ENCODE data around the gene EXOSC7.

The EXOSC7 gene

GRCh38 chr3:44993471-44994205, 17.6 kb downstream of the EXOSC7 start:
- DNase-seq (ENCODE audit: low read depth), result no peak

DNA sequence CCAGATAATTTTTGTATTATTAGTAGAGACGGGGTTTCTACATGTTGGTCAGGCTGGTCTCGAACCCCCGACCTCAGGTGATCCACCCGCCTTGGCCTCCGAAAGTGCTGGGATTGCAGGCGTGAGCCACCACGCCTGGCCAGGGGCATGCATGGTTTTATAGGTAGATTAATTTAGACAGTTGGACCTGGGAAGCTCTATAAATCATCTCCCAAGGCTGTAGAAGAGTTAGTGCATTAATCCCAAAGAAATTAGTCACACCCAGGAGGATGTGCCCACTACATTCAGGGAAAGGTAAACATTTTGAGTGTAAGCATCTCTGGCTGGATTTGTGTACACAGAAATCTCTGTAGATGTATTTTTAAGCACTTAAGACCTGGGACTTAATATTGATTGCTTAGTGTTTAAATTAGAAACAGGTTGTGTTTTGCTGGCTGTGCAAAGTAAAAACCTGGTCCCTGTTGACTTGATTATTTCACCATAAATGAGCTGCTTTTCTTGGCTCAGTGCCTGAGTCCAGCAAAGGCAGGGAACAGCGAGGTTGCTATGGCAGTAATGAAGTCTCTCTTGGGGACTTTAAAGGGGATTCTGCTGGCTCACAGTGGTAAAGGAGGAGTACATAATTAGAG, 19.2 kb downstream of the EXOSC7 start:
- no peak for DNase-seq (ENCODE audit: low read depth)

- DNase-seq (ENCODE audit: low read depth), result no peak
Observed at GRCh38 chr3:44996556-44996969, 20.5 kb downstream of the EXOSC7 start.

DNA sequence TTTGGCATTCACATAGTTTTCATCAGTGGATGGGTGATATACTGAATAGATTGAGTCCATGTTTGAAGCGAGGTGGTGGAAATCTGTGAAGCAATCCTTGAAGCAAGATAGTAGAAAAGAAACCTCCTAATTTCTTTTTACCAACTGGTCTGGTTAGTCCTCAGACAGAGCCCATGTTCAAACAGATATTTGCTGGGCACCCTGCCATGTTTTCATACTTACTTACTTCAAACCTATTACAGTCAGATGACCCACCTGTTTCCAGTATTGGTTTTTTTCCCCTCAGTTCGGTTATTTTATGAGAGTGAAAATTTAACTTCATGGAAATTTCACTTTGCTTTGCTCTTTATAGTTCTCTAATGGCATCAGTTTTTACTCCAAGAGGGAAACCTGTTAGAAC, 23.7 kb downstream of the EXOSC7 start:
- no peak for DNase-seq (ENCODE audit: low read depth)

GRCh38 chr3:45000823-45001222, 24.8 kb downstream of the EXOSC7 start:
- no peak for DNase-seq (ENCODE audit: low read depth)

DNA sequence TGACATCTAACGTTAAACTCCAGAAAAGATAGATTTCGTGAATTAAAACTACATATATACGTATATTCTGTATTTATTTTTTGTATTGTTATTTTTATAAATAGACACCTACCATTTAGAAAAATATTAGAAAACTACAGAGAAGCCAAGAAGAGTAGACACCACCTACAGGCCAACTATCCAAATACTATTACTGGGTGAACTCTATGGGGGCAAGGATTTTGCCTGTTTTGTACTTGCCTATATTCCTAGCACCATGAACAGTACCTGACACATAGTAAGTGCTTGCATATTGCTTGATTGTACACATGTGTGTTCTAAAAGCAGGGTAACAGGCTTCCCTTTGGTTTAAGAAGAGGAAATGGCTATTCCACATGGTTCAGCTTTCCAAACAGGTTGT, 25.7 kb downstream of the EXOSC7 start:
- no peak for DNase-seq (ENCODE audit: low read depth)

- DNase-seq (ENCODE audit: low read depth), result no peak
Observed at GRCh38 chr3:45002139-45002660, 26.2 kb downstream of the EXOSC7 start.

DNA sequence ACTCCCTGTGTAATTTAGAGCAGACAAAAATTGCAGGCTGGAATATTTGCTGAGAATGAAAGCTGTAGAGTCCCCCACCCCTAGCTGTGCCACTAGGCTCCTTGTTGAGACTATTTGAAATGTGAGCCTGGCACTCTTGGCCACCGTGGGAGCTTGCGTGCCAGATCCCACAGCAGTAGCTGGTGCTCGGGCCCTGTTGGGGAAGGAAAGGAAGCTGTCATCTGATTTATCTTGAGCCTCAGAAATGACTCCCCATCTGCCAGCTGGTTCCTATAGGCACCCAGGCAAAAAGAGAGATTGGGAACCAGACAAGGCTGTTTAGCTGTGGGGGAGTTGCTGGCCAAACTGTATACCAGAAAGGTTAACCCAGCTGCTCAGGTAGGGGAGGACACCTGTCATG, 26.7 kb downstream of the EXOSC7 start:
- DNase-seq (ENCODE audit: low read depth), result no peak

- no peak for DNase-seq (ENCODE audit: low read depth)
Observed at GRCh38 chr3:45003406-45003805, 27.4 kb downstream of the EXOSC7 start.

GRCh38 chr3:45003859-45004258, 27.8 kb downstream of the EXOSC7 start:
- no peak for DNase-seq (ENCODE audit: low read depth)

- no peak for DNase-seq (ENCODE audit: low read depth)
Observed at GRCh38 chr3:45007091-45007490, 31.0 kb downstream of the EXOSC7 start.

DNA sequence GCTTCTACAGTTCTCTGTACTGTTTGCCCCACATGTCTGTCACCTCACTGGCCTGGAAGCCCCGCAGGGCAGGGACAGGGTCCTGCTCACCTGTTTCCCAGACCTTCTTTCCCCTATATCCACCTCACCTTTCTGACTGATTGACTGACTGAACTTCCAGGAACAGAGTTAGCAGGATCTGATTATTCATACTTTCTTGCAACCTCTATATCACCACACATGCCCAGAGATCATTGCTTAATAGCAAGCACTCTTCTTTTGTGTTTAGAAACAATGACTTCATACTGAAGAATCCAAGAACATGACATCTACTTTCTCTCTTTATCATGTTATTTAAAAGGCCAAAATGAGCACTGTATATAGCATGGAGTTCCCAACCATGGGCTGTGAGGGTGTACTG, 32.1 kb downstream of the EXOSC7 start:
- DNase-seq (ENCODE audit: low read depth), result no peak

DNA sequence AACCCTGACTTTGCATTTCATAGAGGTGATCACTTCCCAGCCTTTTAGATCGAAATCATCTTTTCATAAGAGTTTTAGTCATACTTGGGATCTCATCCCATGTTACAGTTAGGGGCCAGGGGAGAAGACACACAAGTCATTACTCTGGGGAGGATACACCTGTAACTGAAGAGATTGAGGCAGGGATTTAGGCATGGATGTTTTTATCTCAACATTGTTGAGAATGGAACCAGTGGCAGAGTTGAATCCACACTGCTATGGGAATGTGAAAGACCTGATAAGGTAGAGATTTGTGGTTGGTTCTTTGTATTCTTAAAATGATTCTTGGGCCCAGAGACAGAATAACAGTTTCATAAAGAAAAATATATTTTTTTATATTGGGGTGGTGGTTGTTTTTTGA, 33.8 kb downstream of the EXOSC7 start:
- DNase-seq (ENCODE audit: low read depth), result no peak

- DNase-seq (ENCODE audit: low read depth), result no peak
Observed at GRCh38 chr3:45010811-45011333, 34.8 kb downstream of the EXOSC7 start.

GRCh38 chr3:45011756-45012508, 35.9 kb downstream of the EXOSC7 start:
- DNase-seq (ENCODE audit: low read depth), result no peak

DNA sequence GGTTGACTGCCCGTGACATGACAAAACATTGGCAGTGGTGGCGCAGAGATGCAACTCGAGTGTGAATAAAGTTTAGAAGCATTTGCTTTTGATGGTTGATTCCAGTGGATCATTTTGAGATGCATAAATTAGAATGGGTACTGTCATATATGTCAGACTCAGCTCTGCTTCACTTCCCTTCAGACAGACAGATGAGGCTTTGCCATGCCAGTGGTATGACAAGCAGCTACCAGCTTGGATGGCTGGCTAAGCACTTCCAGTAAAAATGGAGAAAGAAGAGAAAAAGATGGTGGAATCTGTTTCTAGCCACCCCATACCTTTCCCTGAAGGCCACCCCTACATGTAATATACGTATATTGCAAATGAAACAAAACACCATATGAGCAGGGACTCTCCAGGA, 36.5 kb downstream of the EXOSC7 start:
- DNase-seq (ENCODE audit: low read depth), result no peak

DNA sequence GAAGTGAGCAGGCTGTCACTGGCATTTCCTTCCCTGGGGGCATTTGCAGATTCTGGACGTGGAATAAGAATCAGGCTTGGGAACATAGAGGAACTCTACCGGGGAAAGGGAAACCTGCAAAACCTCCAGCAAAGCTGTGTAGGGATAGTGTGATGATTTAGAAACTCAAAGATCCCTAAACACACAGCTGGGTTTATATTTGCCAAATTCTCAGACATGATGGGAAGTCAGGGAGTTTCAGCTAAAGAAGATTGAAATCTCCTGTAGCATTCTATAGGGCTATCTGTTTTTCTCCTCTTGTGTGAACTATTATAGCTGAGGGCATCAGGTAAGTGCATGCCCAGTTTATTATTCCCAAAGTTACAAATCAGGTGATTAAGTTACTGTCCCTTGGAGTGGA, 40.9 kb downstream of the EXOSC7 start:
- DNase-seq (ENCODE audit: low read depth), result no peak

- DNase-seq (ENCODE audit: low read depth), result no peak
Observed at GRCh38 chr3:45017821-45018220, 41.8 kb downstream of the EXOSC7 start.

- no peak for DNase-seq (ENCODE audit: low read depth)
Observed at GRCh38 chr3:45020534-45020933, 44.5 kb downstream of the EXOSC7 start.

DNA sequence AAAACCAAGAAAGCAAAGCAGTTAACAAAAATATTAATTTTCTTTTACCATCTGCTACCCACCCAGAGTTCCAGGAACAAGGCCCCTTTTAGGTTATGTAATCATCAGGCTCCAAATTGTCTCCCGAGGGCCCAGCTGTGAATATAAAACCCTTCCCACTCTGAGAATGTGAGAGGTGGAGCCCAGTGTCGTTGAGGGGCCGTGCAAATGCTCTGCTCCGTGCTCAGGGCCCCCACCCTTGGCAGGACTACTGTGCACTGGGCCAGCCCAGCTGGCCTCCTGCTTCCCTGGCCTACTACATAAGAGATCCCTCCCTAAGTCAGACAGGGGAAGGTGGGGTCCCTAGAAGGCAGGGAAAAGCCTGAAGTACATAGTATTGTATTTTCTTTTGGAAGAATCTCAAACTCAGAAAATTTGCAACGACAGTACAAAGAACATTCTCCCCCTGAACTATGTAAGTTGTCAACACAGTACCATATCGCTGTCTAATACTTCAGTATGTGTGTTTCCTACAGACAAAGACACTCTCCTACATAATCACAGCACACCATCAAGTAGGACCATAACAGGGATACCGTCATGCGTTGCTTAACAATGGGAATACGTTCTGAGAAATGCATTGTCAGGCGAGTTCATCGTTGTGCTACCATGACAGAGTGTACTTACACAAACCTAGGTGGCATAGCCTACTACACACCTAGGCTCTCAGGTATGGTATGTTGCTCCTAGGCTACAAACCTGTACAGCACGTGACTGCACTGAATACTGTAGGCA, 45.7 kb downstream of the EXOSC7 start:
- no peak for DNase-seq (ENCODE audit: low read depth)

GRCh38 chr3:45023675-45024074, 47.6 kb downstream of the EXOSC7 start:
- DNase-seq (ENCODE audit: low read depth), result no peak

Measured in activated T-cell treated with anti-CD3 and anti-CD28 coated beads for 48 hours (primary cell).